ELF-1 (cell line): ENCODE data around the gene RPL34.
"Not testable (repeated sequence)": the region's sequence is repeated elsewhere in the genome, so short reads cannot be mapped to it uniquely, and the experiment has no call there.

Experiments
- DNase-seq: peaks from one replicate; pipeline ENCODE4 v3.0.0-alpha.2; 2016; ENCODE audit warnings: low read depth, low spot score

RPL34 gene

DNA sequence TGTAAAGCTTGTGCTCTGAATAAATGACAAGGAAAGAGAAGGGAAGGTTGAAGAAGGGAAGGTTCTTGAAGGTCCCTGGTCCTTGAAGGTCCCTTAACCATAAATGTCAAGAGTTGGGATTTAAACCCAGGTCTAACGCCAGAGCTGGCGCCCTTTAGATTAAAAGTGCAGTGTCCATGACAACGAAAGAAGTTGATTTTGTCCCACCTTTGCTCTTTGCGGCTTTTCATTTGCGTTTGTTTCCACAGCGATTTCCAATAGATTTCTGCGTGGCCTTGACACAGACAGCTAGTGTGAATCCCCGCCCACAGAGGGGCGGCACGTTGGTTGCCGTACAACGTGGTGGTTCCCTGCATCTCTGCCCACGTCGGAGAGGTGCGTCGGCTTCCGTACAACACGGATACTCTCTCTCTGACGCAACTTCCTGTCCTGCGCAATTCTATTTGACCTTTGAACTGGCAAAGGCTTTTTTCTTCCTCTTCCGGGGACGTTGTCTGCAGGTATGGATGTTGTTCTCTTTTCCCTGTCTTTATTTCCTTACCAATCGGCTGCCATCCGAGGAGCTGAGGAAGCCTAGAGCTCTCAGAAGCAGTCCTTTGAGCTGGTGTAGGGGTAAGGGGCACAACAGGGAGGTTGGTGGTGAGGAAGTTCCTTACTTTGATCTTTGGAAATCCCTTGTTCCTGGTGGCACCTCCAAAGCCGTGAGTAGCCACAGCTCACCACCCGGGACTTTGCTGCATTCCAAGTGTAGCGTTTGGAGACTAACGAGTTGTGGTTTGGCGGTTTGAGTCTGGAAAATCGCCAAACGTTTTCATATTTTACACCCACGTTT is at the start of gene RPL34:
RPL34 (plus strand) TSS at position 476 of the 832 bp plus-strand sequence. CDS start 1,384 bp downstream, outside the sequence.
- peak; percentile 97 for DNase-seq

DNA sequence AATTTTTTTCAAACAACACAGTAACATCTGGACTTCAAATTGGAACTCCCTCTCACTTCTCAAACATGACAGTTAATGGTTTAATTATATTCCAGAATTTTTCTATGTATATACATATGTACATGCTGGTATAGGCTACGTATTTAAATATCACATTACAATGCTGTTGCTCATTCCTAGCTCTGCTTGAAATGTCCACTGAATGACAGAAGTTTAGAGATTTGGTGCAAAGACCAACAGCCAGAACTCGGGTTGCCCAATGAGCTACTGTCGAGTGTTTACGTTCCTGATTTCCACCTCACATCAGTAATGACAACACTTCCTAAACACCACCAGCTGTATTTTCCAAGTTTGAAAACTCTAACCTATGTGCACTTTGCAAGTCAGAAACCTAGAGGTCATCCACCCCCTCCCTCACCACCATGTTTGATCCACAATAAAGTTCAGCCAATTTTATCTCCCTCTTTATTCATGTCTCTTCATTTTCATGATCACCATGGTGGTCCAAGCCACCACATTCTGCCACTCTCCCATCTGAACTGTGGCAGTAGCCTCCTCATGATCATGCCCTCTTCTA is 49.3 kb upstream of the RPL34 start:
- no peak for DNase-seq

DNA sequence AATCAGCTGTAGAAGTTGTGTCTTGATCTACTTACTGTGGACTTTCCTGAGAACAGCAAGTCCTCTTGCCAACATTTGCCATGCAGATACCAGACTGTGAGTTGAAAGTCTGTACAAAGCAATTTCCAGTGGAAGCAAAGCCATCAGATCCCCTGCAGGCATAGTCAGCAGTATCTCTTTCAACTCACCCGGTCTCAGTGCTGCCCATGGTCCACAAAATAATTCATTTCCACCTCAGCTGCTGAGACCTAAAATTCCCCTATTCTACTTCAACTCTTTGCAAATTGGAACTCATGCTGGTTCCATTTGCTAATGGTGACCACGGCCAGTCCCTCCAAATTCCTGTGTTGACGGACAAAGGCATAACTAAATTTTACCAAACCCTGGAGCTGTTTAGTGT is 46.0 kb upstream of the RPL34 start:
- DNase-seq, result no peak

DNA sequence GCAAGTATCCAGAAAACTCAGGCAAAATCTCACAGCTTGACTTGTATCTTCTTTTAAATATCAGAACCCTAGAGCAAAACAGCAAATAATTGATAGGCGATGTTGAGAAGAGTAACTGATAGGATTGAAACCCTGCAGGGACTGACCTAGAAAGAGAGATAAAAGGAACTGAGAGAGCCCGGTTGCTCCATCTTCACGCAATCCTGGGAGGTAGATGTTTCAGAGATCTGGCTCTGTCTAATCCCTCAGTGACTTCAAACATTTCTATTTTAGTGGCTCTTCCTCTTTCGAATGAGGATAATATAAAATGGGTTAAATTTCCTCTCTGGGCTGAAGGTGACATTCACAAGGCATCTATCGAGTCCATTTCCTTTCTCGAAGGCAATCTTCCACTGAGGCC is 39.3 kb upstream of the RPL34 start:
- no peak for DNase-seq

DNA sequence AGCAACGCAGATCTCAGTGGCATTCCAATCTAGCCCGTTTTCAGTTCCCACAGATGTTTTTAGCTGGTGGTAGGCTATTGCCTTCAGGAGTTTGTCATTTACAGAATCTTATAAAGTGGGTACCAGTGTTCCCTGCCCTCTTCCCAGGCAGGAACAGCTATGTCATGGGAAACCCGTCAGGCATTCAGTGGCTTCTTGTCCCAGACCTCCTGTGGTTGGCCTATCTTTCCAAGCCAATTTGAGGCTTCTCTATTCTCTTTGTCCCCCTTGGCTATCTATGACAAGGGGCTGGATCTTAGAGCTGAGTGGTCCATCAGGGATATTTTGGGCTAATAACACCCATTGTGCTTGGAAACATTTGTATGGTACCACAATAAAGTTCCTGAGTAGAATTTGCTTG is 33.6 kb upstream of the RPL34 start:
- no peak for DNase-seq

DNA sequence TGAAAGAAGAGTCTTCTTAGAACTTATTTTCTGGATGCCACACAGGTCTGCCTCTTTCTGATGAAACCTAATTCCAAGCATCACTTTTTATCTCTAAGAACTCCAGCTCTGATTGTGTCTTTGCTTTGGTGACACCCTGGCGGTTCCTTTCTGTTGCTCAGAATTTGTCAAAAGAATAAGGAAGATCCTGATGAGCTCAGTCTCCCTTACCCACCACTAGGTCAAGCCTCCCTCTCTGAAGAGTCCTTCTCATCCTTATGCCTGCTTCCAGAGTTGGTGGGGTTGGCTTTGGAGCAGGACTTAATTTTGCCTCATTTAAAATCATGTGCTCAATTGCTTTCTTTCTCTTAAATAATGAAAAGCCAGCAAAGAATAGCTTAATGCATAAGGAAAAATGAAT is 31.5 kb upstream of the RPL34 start:
- no peak for DNase-seq

DNA sequence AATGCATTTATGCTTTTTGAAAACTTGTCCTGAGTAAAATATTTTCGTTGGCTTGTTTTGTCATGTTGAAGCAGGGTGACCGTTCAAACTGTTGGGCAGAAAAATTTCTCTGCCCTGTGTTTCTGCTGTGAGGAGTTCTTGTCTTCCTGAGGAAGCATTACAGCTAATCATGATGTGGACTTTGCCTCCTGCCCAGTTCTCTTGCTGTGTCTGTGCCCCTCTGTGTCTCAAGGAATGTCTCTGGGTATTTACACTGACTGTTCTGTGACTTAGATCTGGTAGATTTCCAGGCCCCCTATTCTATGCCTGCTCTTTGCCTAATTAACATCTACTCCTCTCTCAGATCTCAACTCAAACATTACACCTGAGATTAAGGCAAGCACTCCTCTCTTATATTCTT is 30.4 kb upstream of the RPL34 start:
- no peak for DNase-seq

DNA sequence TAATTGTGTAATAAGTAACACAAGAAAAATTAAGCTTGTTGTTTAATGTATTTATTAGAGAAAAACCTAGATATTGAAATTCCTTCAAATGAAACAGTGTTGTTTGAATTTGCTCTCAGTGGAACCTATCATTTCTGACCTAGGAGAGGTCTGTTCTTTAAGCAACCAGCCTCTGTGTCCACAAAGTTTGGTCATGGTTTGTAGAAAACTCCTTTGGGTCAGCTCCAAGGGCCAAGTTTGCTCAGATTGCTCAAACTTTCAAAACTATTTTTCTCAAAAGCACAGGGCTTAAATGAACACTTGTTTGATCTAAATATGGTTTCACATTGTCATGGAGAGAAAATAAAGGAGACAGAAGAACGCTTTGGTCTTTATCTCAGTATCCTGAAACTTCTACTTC is 29.6 kb upstream of the RPL34 start:
- no peak for DNase-seq

DNA sequence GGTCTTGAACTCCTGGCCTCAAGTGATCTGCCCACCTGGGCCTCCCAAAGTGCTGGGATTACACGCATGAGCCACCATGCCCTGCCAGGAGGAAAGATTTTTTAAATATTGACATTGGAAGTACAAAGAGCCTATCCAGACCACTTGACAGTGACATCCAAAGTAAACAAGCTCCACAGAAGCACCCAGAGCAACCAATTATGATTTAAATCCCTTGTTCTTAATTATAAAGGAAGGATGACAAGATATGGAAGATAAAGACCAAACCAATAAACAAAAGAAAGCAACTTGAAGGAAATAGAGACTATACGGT is 27.7 kb upstream of the RPL34 start:
- DNase-seq, result no peak

DNA sequence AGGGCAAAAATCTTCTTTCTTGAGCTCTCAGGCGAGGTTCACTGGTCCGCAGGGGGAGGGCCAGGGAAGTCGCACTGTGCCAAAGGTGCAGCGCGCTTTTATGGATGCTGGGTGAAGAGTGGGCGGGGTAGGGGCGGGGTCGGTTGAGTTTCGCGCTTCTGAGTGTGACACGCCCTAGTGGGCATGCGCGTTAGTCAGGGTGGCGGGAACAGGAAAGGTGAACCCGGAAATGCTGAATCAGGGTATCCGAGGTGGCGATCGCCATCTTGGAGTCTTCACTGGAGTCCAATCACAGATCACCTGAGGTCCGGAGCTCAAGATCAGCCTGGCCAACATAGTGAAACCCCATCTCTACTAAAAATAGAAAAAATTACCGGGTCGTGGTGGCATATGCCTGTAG is 26.1 kb upstream of the RPL34 start:
- DNase-seq, result not testable (repeated sequence)

DNA sequence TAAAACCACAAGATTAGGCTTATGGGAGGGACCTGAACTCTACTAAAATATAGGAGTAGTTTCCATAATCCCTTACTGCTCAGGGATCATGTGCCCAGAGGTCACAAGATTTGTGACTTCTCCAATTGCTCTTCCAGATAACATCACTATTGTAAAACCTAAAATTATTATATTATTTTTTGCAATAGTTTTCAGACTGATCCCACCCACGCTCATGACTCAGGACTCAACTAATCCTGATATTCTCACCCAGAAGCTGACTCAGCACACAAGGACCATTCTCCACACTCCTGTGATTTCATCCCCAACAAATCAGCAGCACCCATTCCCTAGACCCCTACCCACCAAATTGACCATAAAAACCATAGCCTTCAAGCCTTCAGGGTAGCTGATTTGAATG is 24.0 kb upstream of the RPL34 start:
- DNase-seq, result no peak

DNA sequence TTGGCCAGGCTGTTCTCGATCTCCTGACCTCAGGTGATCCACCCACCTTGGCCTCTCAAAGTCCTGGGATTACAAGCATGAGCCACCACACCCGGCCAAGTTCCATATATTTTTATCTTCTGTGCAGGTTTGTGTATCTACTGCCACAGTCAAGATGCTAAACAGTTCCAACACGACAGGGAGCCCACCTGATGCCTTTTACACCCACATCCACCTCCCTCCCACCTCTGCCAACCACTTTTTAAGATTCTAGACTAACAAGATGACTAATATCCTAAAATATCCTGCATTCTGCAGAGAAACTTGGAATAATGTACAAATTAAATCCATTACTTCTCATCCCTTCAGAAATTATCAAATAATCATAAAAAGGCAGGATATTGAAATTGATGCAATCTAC is 19.3 kb upstream of the RPL34 start:
- no peak for DNase-seq

DNA sequence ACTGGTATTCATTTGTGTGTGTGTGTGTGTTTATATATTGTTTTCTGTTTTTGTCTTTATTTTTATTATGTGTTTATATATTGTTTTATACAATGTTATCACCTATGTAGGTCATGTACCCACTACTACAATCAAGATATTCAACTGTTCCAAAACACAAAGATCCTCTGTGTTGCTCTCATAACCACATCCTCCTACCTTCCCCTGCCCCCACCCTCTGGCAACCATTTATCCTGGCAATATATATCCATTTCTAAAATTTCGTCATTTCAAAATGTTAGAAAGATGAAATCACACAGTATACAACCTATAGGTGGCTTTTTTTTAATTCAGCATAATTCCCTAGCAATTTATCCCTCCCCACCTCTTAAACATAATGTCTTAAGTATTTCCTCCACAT is 18.8 kb upstream of the RPL34 start:
- DNase-seq, result no peak

DNA sequence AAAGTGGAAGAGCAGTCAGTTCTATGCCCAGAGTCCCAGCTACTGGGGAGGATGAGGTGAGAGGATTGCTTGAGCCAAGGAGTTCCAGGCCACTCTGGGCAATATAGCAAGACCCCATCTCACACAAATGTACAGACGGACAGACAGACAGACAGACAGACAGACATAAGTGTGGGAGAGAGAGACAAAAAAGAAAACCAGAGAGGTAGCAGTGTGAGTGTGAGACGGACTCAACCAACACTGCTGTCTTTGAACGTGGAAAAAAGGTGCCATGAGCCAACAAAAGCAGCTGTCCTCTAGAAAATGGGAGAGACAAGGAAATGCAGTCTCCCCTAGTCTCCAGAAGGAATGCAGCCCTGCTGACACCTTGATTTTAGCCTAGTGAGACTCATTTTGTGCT is 18.2 kb upstream of the RPL34 start:
- DNase-seq, result no peak

DNA sequence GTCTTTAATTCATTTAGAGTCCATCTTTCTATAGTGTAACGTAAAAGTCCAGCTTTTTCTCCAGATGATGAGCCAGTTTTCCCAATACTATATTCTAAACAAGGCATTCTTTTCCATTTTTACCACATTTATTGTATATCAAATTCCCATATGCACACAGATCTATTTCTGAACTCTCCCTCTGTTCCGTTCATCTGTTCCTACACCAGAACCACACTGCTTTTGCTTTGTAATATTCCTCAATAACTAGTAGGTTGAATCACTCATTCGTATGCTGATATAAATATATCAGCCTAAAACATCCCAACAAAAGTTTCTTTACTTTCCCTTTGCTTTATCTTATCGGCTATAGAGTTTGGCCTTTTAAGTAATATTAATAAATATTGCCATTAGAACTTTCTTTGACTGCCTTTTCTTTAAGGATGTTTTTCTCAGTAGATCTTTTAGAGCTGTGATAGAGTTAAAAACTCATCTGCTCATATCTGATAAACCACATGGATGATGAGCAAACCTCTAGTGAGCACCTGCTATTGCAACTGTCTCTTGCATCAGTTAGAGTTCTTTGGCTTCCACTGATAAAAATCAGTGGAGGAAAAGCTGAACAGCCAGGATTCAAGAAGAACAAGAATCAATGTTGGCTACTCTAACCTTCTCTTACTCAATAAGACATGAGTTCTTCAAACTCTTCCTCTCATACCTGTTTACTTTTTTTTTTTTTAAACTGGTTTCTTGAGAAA is 13.1 kb upstream of the RPL34 start:
- DNase-seq, result no peak

DNA sequence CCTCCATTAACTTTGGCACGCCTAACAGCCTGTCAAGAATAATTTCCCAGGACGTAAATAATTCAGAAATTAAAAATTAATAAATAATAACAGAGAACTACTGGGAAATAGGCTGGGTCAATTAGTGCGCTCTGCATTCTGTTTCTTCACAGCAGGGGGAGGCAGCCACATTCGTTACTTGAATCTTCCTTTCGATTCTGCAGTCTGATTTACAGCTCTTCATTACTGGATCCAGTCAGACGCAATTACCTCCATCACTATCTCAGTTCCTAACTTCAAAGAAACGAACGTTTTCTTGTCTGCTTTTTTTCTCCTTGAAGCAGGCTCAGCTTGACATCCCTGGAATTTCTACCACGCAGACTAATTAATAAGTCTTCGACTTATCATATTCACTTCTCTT is 9.0 kb upstream of the RPL34 start:
- DNase-seq, result no peak

DNA sequence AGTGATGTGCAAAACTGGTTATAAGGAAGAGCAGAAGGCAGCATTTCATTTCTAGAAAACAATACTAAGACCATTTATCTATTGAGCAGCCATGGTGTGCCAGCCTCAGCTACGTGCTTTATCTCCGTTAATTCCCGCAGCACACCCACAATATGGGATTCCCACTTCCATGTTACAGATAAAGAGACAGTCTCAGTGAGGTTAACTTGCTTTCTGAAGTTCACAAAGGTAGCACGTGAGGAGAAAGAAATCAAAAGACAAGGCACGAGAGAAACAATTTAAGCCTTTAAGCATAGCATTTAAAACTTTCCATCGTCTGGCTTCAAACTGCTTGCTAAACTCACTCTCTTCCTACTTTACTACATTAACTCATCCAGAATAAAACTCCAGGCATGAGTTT is 8.0 kb upstream of the RPL34 start:
- DNase-seq, result no peak

DNA sequence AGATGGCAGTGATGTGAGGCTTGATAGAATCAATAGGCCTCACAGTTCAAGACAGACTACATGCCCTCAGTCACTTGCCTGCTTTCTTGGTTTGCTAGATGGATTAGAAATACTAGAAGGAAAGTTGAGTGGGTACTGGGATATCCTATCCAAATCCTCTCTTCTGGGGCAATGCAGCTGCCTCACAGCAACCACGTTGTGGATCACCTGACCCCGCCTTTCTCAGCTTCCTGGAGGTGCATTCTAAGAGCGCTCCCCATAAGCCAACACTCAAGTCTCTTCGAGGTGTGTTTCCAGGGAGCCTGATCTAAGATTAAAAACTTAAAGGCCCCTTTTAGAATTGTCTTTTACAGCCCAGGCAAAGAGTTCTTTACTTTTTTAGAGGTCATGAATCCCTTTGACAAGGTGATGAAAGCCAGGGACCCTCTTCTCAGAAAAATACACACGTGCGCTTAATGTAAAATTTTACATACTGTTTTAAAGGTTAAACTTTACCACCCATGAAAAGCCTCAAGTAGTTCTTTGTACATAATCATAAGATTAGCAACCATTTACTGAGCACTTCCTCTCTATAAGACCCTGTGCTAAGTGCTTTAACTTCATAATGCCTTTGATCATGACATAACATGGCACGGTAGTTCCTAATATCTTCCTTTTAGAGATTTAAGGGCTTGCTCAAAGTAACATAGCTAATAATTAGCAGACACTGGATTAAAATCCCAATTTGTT is 840 bp upstream of the RPL34 start:
- DNase-seq, result no peak

DNA sequence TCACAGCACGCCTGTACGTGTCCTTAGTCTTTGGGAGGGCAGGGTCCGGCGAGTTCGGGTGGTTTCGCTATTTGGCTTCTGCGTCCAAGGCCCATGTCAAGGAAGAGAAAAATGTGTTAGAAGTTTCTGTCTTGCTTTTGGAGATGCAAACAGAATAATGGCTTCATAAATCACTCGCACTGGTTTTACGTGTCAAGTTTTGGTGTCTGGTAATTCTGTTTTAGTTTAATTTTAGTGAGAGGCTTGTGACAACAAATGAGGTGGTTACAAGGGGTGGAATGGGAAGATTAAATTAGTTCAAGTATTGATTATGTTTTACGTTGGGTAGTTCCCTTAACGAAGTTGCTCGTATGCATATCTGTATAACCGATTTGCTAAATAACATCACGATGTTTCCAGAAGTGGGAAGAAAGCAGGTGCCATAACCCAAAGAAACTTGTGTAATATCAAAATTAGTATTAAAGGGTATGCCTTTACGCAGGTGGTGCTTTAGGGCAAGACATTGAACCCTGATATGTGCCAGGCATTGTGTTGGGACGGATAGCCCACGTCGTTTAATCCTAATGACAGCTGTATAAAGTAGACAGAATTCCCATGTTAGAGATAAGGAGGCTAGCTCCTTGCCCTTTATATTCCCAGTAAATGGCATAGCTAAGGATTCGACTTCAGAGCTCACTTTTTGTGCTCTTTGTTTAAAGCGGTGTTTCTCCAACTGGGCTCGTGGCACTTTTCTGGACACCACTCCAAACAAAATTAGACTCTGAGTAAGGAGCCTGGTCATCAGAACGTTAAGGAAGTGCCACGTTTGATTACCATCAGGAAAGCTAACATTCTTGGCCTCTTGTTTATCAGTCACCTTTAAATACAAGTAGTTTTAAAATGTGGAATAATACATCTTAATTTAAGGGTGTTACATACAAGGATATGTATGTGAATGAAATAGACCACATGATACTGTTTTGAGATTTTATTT is 843 bp downstream of the RPL34 start:
- no peak for DNase-seq

DNA sequence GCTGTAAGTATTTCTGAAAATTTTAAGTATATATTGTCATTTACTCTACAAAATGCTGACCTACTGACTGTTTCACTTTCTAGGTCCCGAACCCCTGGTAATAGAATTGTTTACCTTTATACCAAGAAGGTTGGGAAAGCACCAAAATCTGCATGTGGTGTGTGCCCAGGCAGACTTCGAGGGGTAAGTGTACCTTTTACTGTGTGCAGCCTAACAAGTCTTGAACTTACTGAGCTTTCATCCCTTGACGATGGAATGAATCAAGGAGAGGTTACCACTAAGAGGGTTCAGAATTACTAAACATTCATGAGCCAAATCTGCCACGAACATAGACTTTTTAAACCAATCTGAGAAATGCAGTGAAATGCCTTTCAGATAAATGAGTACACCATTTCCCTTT is 1.6 kb downstream of the RPL34 start:
- DNase-seq, result no peak

DNA sequence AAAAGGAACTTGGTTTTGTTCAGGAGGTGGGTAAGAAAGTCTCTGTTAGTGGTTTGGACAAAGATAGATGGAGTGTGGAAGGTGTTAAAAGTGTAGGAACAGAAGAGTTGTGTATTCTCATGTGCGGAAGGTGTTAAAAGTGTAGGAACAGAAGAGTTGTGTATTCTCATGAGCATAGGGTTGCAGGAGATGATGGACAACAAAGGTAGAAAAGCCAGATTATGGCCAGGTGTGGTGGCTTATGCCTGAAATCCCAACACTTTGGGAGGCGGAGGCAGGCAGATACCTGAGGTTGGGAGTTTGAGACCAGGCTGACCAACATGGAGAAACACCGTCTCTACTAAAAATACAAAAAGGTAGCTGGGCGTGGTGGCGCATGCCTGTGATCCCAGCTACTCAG is 2.5 kb downstream of the RPL34 start:
- DNase-seq, result no peak
